HG03064 (cell line): Measurements from ENCODE around the gene SCAPER.

Source experiments
- ATAC-seq: cut with Tn5 transposase; IDR thresholded peaks from one replicate; pipeline ENCODE4 v1.9.1; 2021; ENCODE audit warnings: low read depth; ENCODE audit not compliant: unreplicated experiment

The SCAPER gene

GRCh38 chr15:76588811-76589747 is 316.1 kb downstream of the SCAPER start:
- ATAC-seq: no peak

GRCh38 chr15:76585576-76585897 is 319.6 kb downstream of the SCAPER start:
- ATAC-seq: no peak

GRCh38 chr15:76584868-76585575 is 320.1 kb downstream of the SCAPER start:
- ATAC-seq: no peak

GRCh38 chr15:76582550-76582949 is 322.6 kb downstream of the SCAPER start:
- ATAC-seq: no peak

GRCh38 chr15:76577879-76578512 is 327.1 kb downstream of the SCAPER start:
- no peak for ATAC-seq

- ATAC-seq: no peak
These were observed 328.4 kb downstream of the SCAPER start for GRCh38 chr15:76576523-76577279.

GRCh38 chr15:76575679-76576078 is 329.5 kb downstream of the SCAPER start:
- ATAC-seq: no peak

GRCh38 chr15:76575274-76575673 is 329.9 kb downstream of the SCAPER start:
- peak; percentile 92 for ATAC-seq

- no peak for ATAC-seq
These were observed 332.2 kb downstream of the SCAPER start for GRCh38 chr15:76572983-76573314.

- ATAC-seq: no peak
These were observed 338.9 kb downstream of the SCAPER start for GRCh38 chr15:76566276-76566675.

- ATAC-seq: no peak
These were observed 339.8 kb downstream of the SCAPER start for GRCh38 chr15:76565366-76565765.

GRCh38 chr15:76555247-76555646 is 349.9 kb downstream of the SCAPER start:
- ATAC-seq: no peak

GRCh38 chr15:76553564-76553963 is 351.6 kb downstream of the SCAPER start:
- no peak for ATAC-seq

- ATAC-seq: no peak
These were observed 352.0 kb downstream of the SCAPER start for GRCh38 chr15:76553102-76553501.

GRCh38 chr15:76546805-76547204 is 358.3 kb downstream of the SCAPER start:
- ATAC-seq: no peak

- ATAC-seq: no peak
These were observed 371.1 kb downstream of the SCAPER start for GRCh38 chr15:76533995-76534394.

GRCh38 chr15:76533060-76533820 is 371.9 kb downstream of the SCAPER start:
- no peak for ATAC-seq

GRCh38 chr15:76529911-76530310 is 375.2 kb downstream of the SCAPER start:
- no peak for ATAC-seq

- no peak for ATAC-seq
These were observed 379.0 kb downstream of the SCAPER start for GRCh38 chr15:76526111-76526510.

GRCh38 chr15:76517910-76518309 is 387.2 kb downstream of the SCAPER start:
- ATAC-seq: no peak
